NT2/D1 (cell line): ENCODE data around the gene HOXA5.
A peak's percentile ranks its signal among the peaks of the same experiment; 100 is the strongest.

Experiments
- DNase-seq: peaks from one replicate; pipeline ENCODE4 v3.0.0-alpha.2; 2011; ENCODE audit warnings: low read depth, low spot score
- H3K27me3 ChIP-seq: 2 replicates; pipeline ENCODE4 v1.6.0; 2011; ENCODE audit warnings: mild to moderate bottlenecking; ENCODE audit not compliant: insufficient read length, insufficient read depth
- H3K36me3 ChIP-seq: 2 replicates; pipeline ENCODE4 v1.6.1; 2011; ENCODE audit warnings: mild to moderate bottlenecking, low read length, mixed read lengths; ENCODE audit not compliant: insufficient read depth, insufficient read length
- H3K4me1 ChIP-seq: 2 replicates; pipeline ENCODE4 v1.5.1; 2011; ENCODE audit not compliant: insufficient read depth, insufficient read length
- H3K4me3 ChIP-seq: 2 replicates; pipeline ENCODE4 v1.5.1; 2011; ENCODE audit warnings: low read depth; ENCODE audit not compliant: insufficient read length
- H3K9ac ChIP-seq: 2 replicates; pipeline ENCODE4 v1.6.0; 2011; ENCODE audit warnings: low read depth; ENCODE audit not compliant: insufficient read length
- H3K9me3 ChIP-seq: 2 replicates; pipeline ENCODE4 v1.5.1; 2011; ENCODE audit warnings: mild to moderate bottlenecking, low read length; ENCODE audit not compliant: insufficient read depth
- SUZ12 ChIP-seq: IDR thresholded peaks from 2 replicates; pipeline ENCODE4 v1.6.1; 2011; ENCODE audit not compliant: insufficient read length, insufficient read depth; ENCODE audit errors: extremely low read depth
- YY1 ChIP-seq: IDR thresholded peaks from 2 replicates; pipeline ENCODE4 v1.6.1; 2011; ENCODE audit not compliant: insufficient read length, insufficient read depth
- ZNF274 ChIP-seq: IDR thresholded peaks from 2 replicates; pipeline ENCODE4 v1.6.1; 2011; ENCODE audit warnings: mild to moderate bottlenecking, low read depth, low read length

The HOXA5 gene

GRCh38 chr7:27161721-27162560 is 18.5 kb upstream of the HOXA5 start:
- H3K27me3 ChIP-seq = peaks cover 100% of the 10 kb centered on the region
- no peak overlapping the region for H3K9ac ChIP-seq
- H3K36me3 ChIP-seq = no peaks in the 10 kb centered on the region
- peaks cover 9% of the 10 kb centered on the region for H3K9me3 ChIP-seq
- TF ChIP-seq ZNF274 (no peak), YY1 (no peak), SUZ12 (no peak)
- H3K4me3 ChIP-seq = no peak overlapping the region
- peaks cover 16% of the 10 kb centered on the region for H3K4me1 ChIP-seq
- no peak for DNase-seq

GRCh38 chr7:27161214-27161720 is 17.8 kb upstream of the HOXA5 start:
- DNase-seq = no peak
- peak overlapping the region; percentile 58 for H3K4me3 ChIP-seq
- TF ChIP-seq ZNF274 = no peak
- no peak for TF ChIP-seq YY1
- no peak for TF ChIP-seq SUZ12
- peaks cover 100% of the 10 kb centered on the region for H3K27me3 ChIP-seq
- peaks cover 10% of the 10 kb centered on the region for H3K9me3 ChIP-seq
- no peak overlapping the region for H3K9ac ChIP-seq
- peaks cover 12% of the 10 kb centered on the region for H3K4me1 ChIP-seq
- no peaks in the 10 kb centered on the region for H3K36me3 ChIP-seq

DNA sequence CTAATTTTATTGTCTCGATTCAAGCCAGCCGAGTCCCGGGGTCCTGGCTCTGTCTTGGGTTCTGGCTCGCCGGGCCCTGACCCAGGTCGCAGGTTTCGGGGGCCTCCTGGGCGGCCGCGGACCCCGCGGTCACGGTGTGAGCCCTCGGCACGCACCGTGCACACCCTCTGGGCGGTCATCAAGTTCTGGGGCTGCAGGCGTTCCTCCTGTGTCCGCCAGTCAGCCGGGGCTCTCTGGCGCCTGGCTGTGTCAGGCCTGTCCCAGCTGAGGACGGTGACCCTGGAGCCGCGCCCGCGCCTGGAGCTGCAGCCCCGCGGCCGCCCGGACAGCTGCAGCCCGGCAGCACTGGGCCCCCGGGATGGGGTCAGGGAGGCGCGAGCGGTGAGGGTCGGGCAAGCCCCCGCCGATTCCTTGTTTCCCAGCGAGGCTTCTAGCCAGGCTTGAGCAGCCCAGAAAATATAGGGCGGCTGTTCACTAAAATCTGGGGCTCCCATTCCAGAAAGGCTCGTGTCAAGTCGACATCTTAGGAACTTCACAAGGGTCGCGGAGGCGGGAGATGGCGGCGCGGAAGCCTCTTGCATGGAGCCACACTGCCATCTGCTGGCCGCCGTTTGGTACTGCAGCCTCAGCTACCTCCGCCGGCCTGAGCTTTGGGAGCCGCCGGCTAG is 17.2 kb upstream of the HOXA5 start:
- peaks cover 10% of the 10 kb centered on the region for H3K9me3 ChIP-seq
- peak overlapping the region; percentile 58 for H3K4me3 ChIP-seq
- H3K36me3 ChIP-seq = no peaks in the 10 kb centered on the region
- peaks cover 100% of the 10 kb centered on the region for H3K27me3 ChIP-seq
- DNase-seq = peak; percentile 93
- peaks cover 10% of the 10 kb centered on the region for H3K4me1 ChIP-seq
- TF ChIP-seq SUZ12 (peak; percentile 6), YY1 (peak; percentile 75), ZNF274 (no peak)
- peak overlapping the region; percentile 75 for H3K9ac ChIP-seq

DNA sequence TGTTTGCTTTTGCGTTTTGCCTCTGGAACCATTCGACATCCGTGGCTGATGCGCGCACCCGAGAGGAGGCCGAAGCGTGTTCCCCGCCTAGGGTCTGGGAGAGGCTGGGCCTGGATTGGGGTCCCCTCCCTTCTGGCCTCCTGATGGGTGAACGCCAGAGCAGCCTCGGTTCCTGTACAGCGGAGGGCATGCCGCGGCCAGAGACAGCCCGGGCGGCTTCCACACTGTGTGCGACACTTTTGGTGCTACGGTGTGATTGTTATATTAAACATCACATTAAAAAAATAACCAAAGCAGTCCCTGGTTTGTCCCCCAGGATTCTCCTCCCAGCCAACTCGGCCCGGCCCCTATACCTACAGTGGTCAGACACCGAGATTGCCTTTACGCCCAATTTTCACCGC is 16.7 kb upstream of the HOXA5 start:
- peaks cover 9% of the 10 kb centered on the region for H3K4me1 ChIP-seq
- DNase-seq = no peak
- H3K9me3 ChIP-seq = peaks cover 10% of the 10 kb centered on the region
- peaks cover 100% of the 10 kb centered on the region for H3K27me3 ChIP-seq
- no peaks in the 10 kb centered on the region for H3K36me3 ChIP-seq
- peak overlapping the region; percentile 75 for H3K9ac ChIP-seq
- H3K4me3 ChIP-seq = peak overlapping the region; percentile 58
- no peak for TF ChIP-seq ZNF274
- no peak for TF ChIP-seq YY1
- no peak for TF ChIP-seq SUZ12

DNA sequence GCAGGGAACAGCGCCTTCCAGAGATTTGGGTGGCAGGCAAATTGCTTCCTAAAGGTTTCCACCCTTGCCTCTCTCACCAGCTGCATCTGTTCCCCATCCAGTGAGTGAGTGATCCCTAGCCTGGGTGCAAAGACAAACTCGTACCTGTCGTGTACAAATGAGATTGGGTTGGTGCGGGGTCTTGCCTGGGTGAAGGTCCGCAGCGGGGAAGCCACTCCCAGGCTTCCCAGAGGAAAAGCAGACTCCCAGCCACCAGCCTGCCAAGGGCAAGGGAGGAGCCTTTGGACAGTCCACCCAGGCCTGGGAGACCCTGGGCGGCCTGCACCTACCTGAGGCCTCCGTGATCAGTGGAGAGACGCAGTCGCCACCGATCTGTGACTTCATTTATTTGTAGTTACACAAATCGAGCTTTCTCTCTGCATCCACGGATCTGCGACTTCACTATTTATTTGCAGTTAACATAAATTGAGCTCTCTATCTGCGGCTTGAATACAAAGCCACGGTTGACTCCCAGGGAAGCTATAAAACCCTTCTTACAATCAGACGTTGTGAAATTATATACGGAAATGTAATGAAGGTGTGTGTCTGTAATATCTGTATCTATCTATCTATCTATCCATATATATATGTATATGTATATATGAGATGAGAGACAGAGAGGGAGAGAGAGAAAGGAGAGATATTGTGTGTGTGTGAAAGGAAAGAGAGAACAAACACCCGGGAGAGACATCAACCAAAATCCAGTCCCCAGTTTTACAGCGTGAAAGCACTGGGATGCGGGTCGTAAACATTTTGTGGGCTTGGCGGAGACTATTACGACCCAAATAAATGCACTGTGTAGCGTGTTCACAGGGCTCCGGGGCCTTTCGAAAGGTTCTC is 16.0 kb upstream of the HOXA5 start:
- Histone ChIP-seq H3K9ac (no peak overlapping the region), H3K27me3 (peaks cover 100% of the 10 kb centered on the region), H3K4me3 (no peak overlapping the region)

GRCh38 chr7:27158436-27159265 is 15.2 kb upstream of the HOXA5 start:
- TF ChIP-seq SUZ12 (no peak), ZNF274 (no peak), YY1 (no peak)
- no peaks in the 10 kb centered on the region for H3K36me3 ChIP-seq
- no peak overlapping the region for H3K4me3 ChIP-seq
- H3K27me3 ChIP-seq = peaks cover 100% of the 10 kb centered on the region
- no peak overlapping the region for H3K9ac ChIP-seq
- peaks cover 3% of the 10 kb centered on the region for H3K4me1 ChIP-seq
- H3K9me3 ChIP-seq = peaks cover 10% of the 10 kb centered on the region
- DNase-seq = no peak

More for the DNA sequence above, 16.0 kb upstream of the HOXA5 start:
- H3K9me3 ChIP-seq = peaks cover 10% of the 10 kb centered on the region
- DNase-seq = no peak
- no peaks in the 10 kb centered on the region for H3K36me3 ChIP-seq
- H3K4me1 ChIP-seq = peaks cover 3% of the 10 kb centered on the region
- TF ChIP-seq SUZ12 = no peak
- TF ChIP-seq YY1 = no peak
- TF ChIP-seq ZNF274 = no peak
